T47D (cell line): ENCODE data around the gene TAS2R50.

Source experiments
- DNase-seq, 2 experiments: peaks; one replicate each; pipeline versions ENCODE4 v3.0.0 to v3.0.0-alpha.2; 2011 to 2012; ENCODE audit warnings: low read depth in 1 of 2, low spot score in 1 of 2
- JUND ChIP-seq: IDR thresholded peaks from 2 replicates; pipeline ENCODE4 v1.6.1; 2012; ENCODE audit warnings: low read depth
- in situ Hi-C: cut with HindIII; loops from 2 replicates; pipeline ENCODE4 v1.10.0; 2016; ENCODE audit warnings: low sequenced_read_pairs, low pct_unique_long_range_greater_than_20kb

TAS2R50 gene

GRCh38 chr12:10982244-10982643, 4.5 kb downstream of the TAS2R50 start:
- in situ Hi-C loops = no loop called here
- DNase-seq = no peak
- no peak for TF ChIP-seq JUND

GRCh38 chr12:10974965-10975364, 11.7 kb downstream of the TAS2R50 start:
- TF ChIP-seq JUND = no peak
- DNase-seq = no peak
- in situ Hi-C loops = no loop called here

GRCh38 chr12:10968765-10969456, 17.8 kb downstream of the TAS2R50 start:
- DNase-seq = peak in 1 of 2 experiments; percentile 1
- TF ChIP-seq JUND = no peak
- in situ Hi-C loops = no loop called here

GRCh38 chr12:10967409-10967808, 19.3 kb downstream of the TAS2R50 start:
- DNase-seq = no peak
- no peak for TF ChIP-seq JUND
- in situ Hi-C loops = no loop called here

GRCh38 chr12:10966314-10966713, 20.4 kb downstream of the TAS2R50 start:
- in situ Hi-C loops = no loop called here
- TF ChIP-seq JUND = no peak

GRCh38 chr12:10965476-10965875, 21.2 kb downstream of the TAS2R50 start:
- in situ Hi-C loops = no loop called here
- TF ChIP-seq JUND = no peak
- DNase-seq = no peak

More at GRCh38 chr12:10966314-10966713, 20.4 kb downstream of the TAS2R50 start:
- no peak for DNase-seq

- no peak for DNase-seq
- TF ChIP-seq JUND = no peak
- in situ Hi-C loops = no loop called here
Observed at GRCh38 chr12:10960211-10960610, 26.5 kb downstream of the TAS2R50 start.

- in situ Hi-C loops = no loop called here
- no peak for TF ChIP-seq JUND
- peak in 1 of 2 experiments; percentile 1 for DNase-seq
Observed at GRCh38 chr12:10959804-10960203, 26.9 kb downstream of the TAS2R50 start.

- TF ChIP-seq JUND = no peak
- in situ Hi-C loops = no loop called here
- no peak for DNase-seq
Observed at GRCh38 chr12:10957741-10958140, 29.0 kb downstream of the TAS2R50 start.

- no peak for DNase-seq
- TF ChIP-seq JUND = no peak
- in situ Hi-C loops = no loop called here
Observed at GRCh38 chr12:10956085-10956484, 30.6 kb downstream of the TAS2R50 start.

GRCh38 chr12:10952645-10953044, 34.1 kb downstream of the TAS2R50 start:
- in situ Hi-C loops = no loop called here

GRCh38 chr12:10943167-10943566, 43.5 kb downstream of the TAS2R50 start:
- TF ChIP-seq JUND = no peak
- in situ Hi-C loops = no loop called here
- DNase-seq = no peak

More at GRCh38 chr12:10952645-10953044, 34.1 kb downstream of the TAS2R50 start:
- no peak for DNase-seq
- TF ChIP-seq JUND = no peak

GRCh38 chr12:10941916-10942607, 44.6 kb downstream of the TAS2R50 start:
- in situ Hi-C loops = no loop called here
- TF ChIP-seq JUND = no peak
- DNase-seq = no peak

- no peak for TF ChIP-seq JUND
- no peak for DNase-seq
- in situ Hi-C loops = no loop called here
Observed at GRCh38 chr12:10941369-10941768, 45.3 kb downstream of the TAS2R50 start.
